NCI-H1417 treated with DMSO at 0.1 percent for 48 hours (cell line): ENCODE measurements around the gene LGALS8.

ENCODE experiments used
- DNase-seq: peaks from one replicate; lab custom pipeline; 2025; lab: John Stamatoyannopoulos, UW

LGALS8 gene

DNA sequence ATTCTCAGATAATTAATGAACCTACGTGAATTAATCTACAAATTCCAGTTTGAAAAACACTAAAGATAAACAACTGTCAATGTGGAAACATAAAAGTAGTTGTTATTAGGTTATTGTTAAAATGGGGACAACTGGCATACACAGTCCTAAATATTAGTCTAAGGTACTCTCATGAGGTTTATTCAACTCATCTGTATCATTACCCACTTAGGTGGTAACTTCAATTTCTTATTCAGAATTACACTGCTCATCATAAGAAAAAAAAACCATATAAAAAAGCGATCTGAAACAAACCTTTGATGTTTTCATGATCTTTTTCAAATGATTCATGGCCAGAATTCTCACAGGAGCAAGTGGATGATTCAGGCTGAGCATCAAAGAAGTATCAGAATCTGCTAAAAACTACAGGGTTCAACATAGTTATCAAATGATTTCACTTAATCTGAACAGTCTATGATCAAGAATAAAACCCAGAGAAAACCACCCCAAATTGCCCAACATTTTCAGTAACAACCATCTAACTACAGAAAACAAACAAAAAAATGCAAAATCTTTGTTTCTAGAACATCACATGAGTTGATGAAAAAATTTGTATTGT, 66.9 kb downstream of the LGALS8 start:
- DNase-seq: no peak

DNA sequence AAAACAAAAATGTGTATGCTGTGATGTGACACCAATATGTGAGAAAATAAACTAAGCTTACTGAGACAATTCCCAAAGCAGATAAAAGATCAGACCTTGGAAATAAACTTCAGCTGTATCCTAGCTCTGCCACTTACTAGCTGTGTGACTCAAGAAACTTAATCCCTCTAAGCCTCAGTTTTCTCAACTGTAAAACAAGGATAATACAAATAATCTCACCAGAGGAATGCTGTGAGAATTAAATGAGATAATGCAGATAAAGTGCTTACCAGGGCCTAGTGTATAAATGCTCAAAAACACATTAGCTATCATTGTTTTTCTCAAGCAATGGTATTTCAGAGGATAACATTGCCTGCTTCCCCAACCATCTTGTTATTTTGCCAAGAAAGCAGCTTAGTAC, 78.4 kb downstream of the LGALS8 start:
- DNase-seq: no peak
